ENCODE measurements around the gene SPRYD3.

Gene SPRYD3

GRCh38 chr12:53069621-53070410, 9.4 kb downstream of the SPRYD3 start:
- no peak for TF ChIP-seq CTCF (IDR thresholded peaks at IDR 0.05; ENCODE audit: poor library complexity, severe bottlenecking)
- no peaks in the 10 kb centered on the region for H3K9me3 ChIP-seq (ENCODE audit: severe bottlenecking)
- no peak for DNase-seq (ENCODE audit: low spot score)
- peaks cover 52% of the 10 kb centered on the region for H3K36me3 ChIP-seq (ENCODE audit: low read depth)
- H3K27ac ChIP-seq (ENCODE audit: poor library complexity, severe bottlenecking): peak overlapping the region; percentile 46
- no peak overlapping the region for H3K4me3 ChIP-seq (ENCODE audit: severe bottlenecking)
- no peaks in the 10 kb centered on the region for H3K27me3 ChIP-seq (ENCODE audit: insufficient read depth, poor library complexity, severe bottlenecking)
- H3K4me1 ChIP-seq (ENCODE audit: insufficient read depth, poor library complexity, severe bottlenecking): peaks cover 44% of the 10 kb centered on the region
- no peak for ATAC-seq (ENCODE audit: low read depth)

GRCh38 chr12:53068811-53069585, 10.2 kb downstream of the SPRYD3 start:
- Histone ChIP-seq H3K27ac (ENCODE audit: poor library complexity, severe bottlenecking) (peak overlapping the region; percentile 46), H3K27me3 (ENCODE audit: insufficient read depth, poor library complexity, severe bottlenecking) (no peaks in the 10 kb centered on the region), H3K36me3 (ENCODE audit: low read depth) (peaks cover 46% of the 10 kb centered on the region), H3K4me3 (ENCODE audit: severe bottlenecking) (no peak overlapping the region), H3K9me3 (ENCODE audit: severe bottlenecking) (no peaks in the 10 kb centered on the region), H3K4me1 (ENCODE audit: insufficient read depth, poor library complexity, severe bottlenecking) (peaks cover 44% of the 10 kb centered on the region)
- DNase-seq (ENCODE audit: low spot score) (no peak), ATAC-seq (ENCODE audit: low read depth) (peak; percentile 35)
- no peak for TF ChIP-seq CTCF (IDR thresholded peaks at IDR 0.05; ENCODE audit: poor library complexity, severe bottlenecking)

GRCh38 chr12:53067993-53068770, 11.0 kb downstream of the SPRYD3 start:
- Histone ChIP-seq H3K27ac (ENCODE audit: poor library complexity, severe bottlenecking) (peak overlapping the region; percentile 46), H3K36me3 (ENCODE audit: low read depth) (peaks cover 43% of the 10 kb centered on the region), H3K4me3 (ENCODE audit: severe bottlenecking) (no peak overlapping the region), H3K9me3 (ENCODE audit: severe bottlenecking) (no peaks in the 10 kb centered on the region), H3K27me3 (ENCODE audit: insufficient read depth, poor library complexity, severe bottlenecking) (no peaks in the 10 kb centered on the region), H3K4me1 (ENCODE audit: insufficient read depth, poor library complexity, severe bottlenecking) (peaks cover 44% of the 10 kb centered on the region)
- no peak for DNase-seq (ENCODE audit: low spot score)
- no peak for TF ChIP-seq CTCF (IDR thresholded peaks at IDR 0.05; ENCODE audit: poor library complexity, severe bottlenecking)
- ATAC-seq (ENCODE audit: low read depth): no peak

DNA sequence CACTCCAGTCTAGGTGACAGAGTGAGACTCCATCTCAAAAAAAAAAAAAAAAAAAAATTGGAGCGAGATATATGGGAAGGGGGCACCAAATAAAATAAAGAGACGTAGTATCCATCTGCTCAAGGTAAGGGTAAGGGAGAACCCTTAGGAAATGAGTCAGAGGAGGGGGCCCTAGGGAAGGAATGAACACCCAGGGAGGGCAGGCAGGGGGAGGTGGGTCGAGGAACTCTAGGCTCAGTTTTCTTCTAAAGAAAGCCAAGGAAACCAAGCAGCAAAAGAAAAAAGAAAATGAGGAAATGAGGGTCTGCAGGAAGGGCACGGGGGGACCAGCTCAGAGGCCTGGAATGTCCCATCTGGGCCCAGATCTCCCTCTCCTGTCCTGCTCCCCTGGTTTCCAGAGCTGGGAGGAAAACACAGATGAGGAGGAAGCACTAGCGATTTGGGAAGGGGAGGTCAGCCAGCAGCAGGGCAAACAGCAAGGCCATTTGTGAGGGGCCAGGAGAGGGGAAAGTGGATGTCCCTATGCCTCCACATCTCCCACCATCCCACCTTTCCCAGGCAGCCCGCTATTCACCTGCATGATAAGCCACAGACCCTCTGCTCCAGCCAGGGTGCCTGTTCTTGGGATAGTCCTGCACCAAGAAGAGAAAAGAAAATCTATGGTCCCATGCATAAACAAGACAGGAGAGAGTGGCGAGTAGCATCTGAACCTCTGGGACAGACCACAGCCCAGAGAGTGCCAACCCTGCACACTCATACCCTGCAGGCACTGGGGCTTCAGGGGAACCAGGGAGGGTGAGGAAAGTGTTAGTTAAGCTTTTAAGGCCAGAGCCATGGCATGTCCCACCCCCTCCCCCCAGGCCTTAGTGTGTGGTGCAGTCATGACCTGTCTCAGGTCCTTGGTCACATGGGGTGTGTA, 11.9 kb downstream of the SPRYD3 start:
- Histone ChIP-seq H3K36me3 (ENCODE audit: low read depth) (peaks cover 39% of the 10 kb centered on the region), H3K9me3 (ENCODE audit: severe bottlenecking) (no peaks in the 10 kb centered on the region), H3K4me1 (ENCODE audit: insufficient read depth, poor library complexity, severe bottlenecking) (peaks cover 42% of the 10 kb centered on the region), H3K27me3 (ENCODE audit: insufficient read depth, poor library complexity, severe bottlenecking) (no peaks in the 10 kb centered on the region), H3K27ac (ENCODE audit: poor library complexity, severe bottlenecking) (peak overlapping the region; percentile 46), H3K4me3 (ENCODE audit: severe bottlenecking) (no peak overlapping the region)
- DNase-seq (ENCODE audit: low spot score): peak; percentile 10
- no peak for TF ChIP-seq CTCF (IDR thresholded peaks at IDR 0.05; ENCODE audit: poor library complexity, severe bottlenecking)
- no peak for ATAC-seq (ENCODE audit: low read depth)
